ENCODE data around the gene PLPP1. TPM values are rescaled to one million over a fixed set of nuclear protein-coding genes. Genes with fewer than 3 reads are reported as not detected.

The PLPP1 gene
- total and polyA plus RNA-seq, 2 of the 8 experiments (the other 6 are each of a cell fraction or from before 2014, with no cell fraction given) = 43.7 to 91.3 TPM

GRCh38 chr5:55511010-55511409 lies 23.8 kb downstream of the PLPP1 start:
- Histone ChIP-seq H3K56ac (replicated peaks; ENCODE audit: insufficient read length, low read depth, low read length) (no peak overlapping the region), H2BK5ac (ENCODE audit: low read depth, low read length) (no peak overlapping the region), H4K91ac (replicated peaks; ENCODE audit: insufficient read length, low read length) (no peak overlapping the region), H3K27ac (ENCODE audit: low read depth, low read length) (no peak overlapping the region), H3K4me3 (ENCODE audit: extremely low read depth in 1 of 4, insufficient read depth in 2 of 4, low read depth in 3 of 4, low read length in 4 of 4) (no peak overlapping the region), H3K36me3 (ENCODE audit: control insufficient read depth in 2 of 4, insufficient read depth in 4 of 4, low read length in 3 of 4) (no peaks in the 10 kb centered on the region), H4K5ac (ENCODE audit: insufficient read length, low read depth, low read length) (no peak overlapping the region), H2AK5ac (ENCODE audit: low read depth, low read length) (no peak overlapping the region), H3K23me2 (ENCODE audit: low read depth, low read length) (no peaks in the 10 kb centered on the region), H4K20me1 (replicated peaks in 1 of 2; ENCODE audit: control insufficient read depth in 1 of 2, insufficient read depth in 2 of 2, low read length in 2 of 2) (peaks cover 0 to 6% of the 10 kb centered on the region in 2 experiments), H4K8ac (ENCODE audit: extremely low read depth, insufficient read depth, low read length) (no peak overlapping the region), H3K18ac (ENCODE audit: extremely low read depth, low read length) (no peak overlapping the region), H3K4ac (replicated peaks; ENCODE audit: insufficient read length, low read depth, low read length) (no peak overlapping the region), H3K79me2 (ENCODE audit: control insufficient read depth in 1 of 2, insufficient read depth in 2 of 2, low read length in 2 of 2) (peaks cover 4 to 91% of the 10 kb centered on the region in 2 experiments; a peak in 3 of 4 replicates), H3K9me3 (ENCODE audit: insufficient read depth in 2 of 2, low read depth in 1 of 2, low read length in 1 of 2) (no peaks in the 10 kb centered on the region), H3K23ac (ENCODE audit: insufficient read length) (no peak overlapping the region), H3K27me3 (replicated peaks in 1 of 4; ENCODE audit: control insufficient read depth in 3 of 4, extremely low read depth in 1 of 4, insufficient read depth in 3 of 4, low read length in 3 of 4) (no peaks in the 10 kb centered on the region), H3K79me1 (ENCODE audit: low read depth, low read length) (no peaks in the 10 kb centered on the region; the same call in 1 of the 2 replicates), H2BK12ac (ENCODE audit: low read depth, low read length) (no peak overlapping the region), H3K4me2 (ENCODE audit: insufficient read depth in 1 of 2, low read depth in 2 of 2, low read length in 2 of 2) (no peak overlapping the region), H2AFZ (ENCODE audit: low read length) (no peak overlapping the region), H3K9ac (replicated peaks in 1 of 4; ENCODE audit: extremely low read depth in 1 of 4, low read depth in 3 of 4, low read length in 3 of 4) (no peak overlapping the region), H2BK120ac (replicated peaks; ENCODE audit: low read depth, low read length) (no peak overlapping the region), H2BK20ac (ENCODE audit: low read length) (no peak overlapping the region), H3K4me1 (replicated peaks in 1 of 4; ENCODE audit: control insufficient read depth in 3 of 4, insufficient read depth in 4 of 4, low read length in 3 of 4) (peaks cover 0 to 2% (median 0%) of the 10 kb centered on the region in 4 experiments; a peak in 1 of 7 replicates), H3K14ac (ENCODE audit: insufficient read length) (no peak overlapping the region), H2BK15ac (ENCODE audit: low read length) (no peak overlapping the region)
- TF ChIP-seq NANOG (IDR thresholded peaks at IDR 0.05; ENCODE audit: insufficient read depth, low read depth, low read length, poor library complexity, severe bottlenecking) = no peak
- TF ChIP-seq MAX (IDR thresholded peaks at IDR 0.05) = no peak
- no peak for TF ChIP-seq CHD2 (IDR thresholded peaks at IDR 0.05; ENCODE audit: low read length)
- TF ChIP-seq SP4 (IDR thresholded peaks at IDR 0.05; ENCODE audit: low read length) = no peak
- no peak for TF ChIP-seq BRCA1 (IDR thresholded peaks at IDR 0.05; ENCODE audit: low read depth, low read length)
- no peak for TF ChIP-seq SUZ12 (IDR thresholded peaks at IDR 0.05; ENCODE audit: low read length)
- no peak for TF ChIP-seq SIN3A (conservative IDR thresholded peaks at IDR 0.05 in 1 of 2, IDR thresholded peaks at IDR 0.05 in 1 of 2; ENCODE audit: low read depth in 1 of 2, low read length in 2 of 2)
- DNase-seq (ENCODE audit: low read depth in 1 of 2, low spot score in 2 of 2) (no peak), FAIRE-seq (no peak)
- ChIA-PET CTCF (ENCODE audit: partially characterized antibody) (interaction anchor here (1.0 to 1.4 kb wide), 2 partner anchors 105 to 285 kb away, joined by 4 read pairs; no protein-coding TSS in a partner anchor), POLR2A (ENCODE audit: partially characterized antibody) (no interaction called here)
- WGBS, 2 experiments (ENCODE audit: extremely low coverage in 1 of 2, insufficient coverage in 1 of 2, insufficient read length in 1 of 2, insufficient replicate concordance in 2 of 2, low coverage in 1 of 2, low lambda C conversion rate in 2 of 2, missing lambda C conversion rate in 1 of 2) = 91% methylated on average over 1 of the region's 1 CpG; no CpG with 5 or more reads in 1 of the 2 experiments

Data from H1 (cell line).